Endothelial cell of hepatic sinusoid (primary cell): Measurements from ENCODE around the gene LRFN2.

ENCODE experiments used
- in situ Hi-C: cut with HindIII; loops from 2 replicates; pipeline ENCODE4 v1.10.0; 2017; ENCODE audit warnings: low sequenced_read_pairs

Gene LRFN2

GRCh38 chr6:40408786-40409542 lies 178.2 kb downstream of the LRFN2 start:
- in situ Hi-C loops: no loop called here

DNA sequence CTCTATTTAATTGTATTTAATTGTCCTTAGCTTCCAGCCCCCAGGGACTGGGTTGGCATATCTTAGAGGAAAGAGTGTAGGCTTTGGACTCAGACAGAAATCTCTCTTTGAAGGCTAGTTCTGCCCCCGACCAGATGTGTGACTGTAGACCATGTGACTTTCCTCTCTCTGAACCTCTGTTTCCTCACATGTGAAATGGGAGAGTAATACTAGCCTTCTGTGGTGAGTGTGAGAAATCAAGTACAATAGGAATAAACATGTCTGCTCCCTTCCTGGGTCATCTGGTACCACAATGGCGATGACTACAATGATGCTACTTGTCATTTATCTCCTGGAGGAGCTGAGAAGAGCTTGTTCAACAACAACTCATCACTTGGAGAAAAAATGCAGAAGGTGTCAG lies 179.9 kb downstream of the LRFN2 start:
- in situ Hi-C loops: no loop called here

- in situ Hi-C loops: no loop called here
Observed at GRCh38 chr6:40406175-40406574, 181.0 kb downstream of the LRFN2 start.

- in situ Hi-C loops: no loop called here
Observed at GRCh38 chr6:40400738-40401137, 186.4 kb downstream of the LRFN2 start.

DNA sequence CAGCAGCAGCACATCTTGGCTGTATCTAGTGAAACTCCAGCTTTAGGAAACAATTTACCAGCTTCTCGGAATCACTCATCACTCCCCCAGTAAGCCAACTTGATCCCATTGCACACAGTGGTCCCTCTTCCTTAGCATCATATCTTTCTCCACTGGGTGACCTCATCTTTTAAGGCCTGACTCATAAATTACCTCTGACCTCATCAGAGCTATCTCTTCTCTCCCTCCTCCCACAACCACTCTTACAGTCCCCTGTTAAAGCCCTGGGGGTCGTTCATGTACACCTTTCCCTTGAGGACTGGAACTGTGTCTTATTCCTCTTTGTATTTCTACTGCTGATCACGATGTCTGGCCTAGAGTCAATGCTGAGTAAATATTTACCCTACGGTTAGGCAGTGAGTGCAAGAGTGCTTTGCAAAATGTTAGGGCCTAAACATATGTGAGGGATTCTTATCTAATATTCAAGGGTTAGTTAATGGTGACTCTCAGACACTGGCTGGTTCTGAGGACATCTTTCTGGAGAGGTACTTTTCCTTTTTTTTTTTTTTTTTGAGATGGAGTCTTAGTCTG lies 187.2 kb downstream of the LRFN2 start:
- in situ Hi-C loops: no loop called here

DNA sequence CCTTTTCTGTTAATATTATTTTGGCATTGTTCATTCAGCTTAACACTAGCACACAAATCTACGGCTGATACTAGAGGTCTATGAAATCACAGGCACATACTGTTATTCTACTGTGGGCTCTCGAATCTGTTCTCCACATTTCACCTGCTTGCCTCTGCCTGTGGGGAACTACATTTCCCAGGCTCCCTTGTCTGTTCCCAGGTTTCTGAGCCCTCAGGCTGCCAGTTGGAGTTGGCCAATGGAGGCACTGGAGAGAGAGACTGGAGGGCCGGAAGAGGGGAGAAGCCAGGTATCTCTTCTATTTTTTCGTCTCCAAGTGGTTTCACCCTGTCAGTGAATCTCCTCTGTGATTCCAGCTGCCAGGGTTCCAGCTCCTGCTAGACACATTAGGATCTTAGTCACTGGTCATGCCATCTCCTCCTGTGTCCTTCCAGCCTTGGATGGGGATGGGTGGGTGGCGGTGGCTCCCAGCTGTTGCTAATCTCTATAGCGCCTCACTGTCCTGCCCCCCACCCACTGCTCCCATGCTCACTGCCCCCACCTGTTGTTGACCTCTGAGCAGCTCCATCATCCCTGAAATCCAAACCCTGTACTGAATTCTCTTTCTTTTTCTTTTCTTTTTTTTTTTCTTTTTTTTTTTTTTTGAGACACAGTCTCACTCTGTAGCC lies 188.2 kb downstream of the LRFN2 start:
- in situ Hi-C loops: no loop called here

GRCh38 chr6:40398034-40398691 lies 189.0 kb downstream of the LRFN2 start:
- in situ Hi-C loops: no loop called here

GRCh38 chr6:40397287-40398033 lies 189.7 kb downstream of the LRFN2 start:
- in situ Hi-C loops: no loop called here

DNA sequence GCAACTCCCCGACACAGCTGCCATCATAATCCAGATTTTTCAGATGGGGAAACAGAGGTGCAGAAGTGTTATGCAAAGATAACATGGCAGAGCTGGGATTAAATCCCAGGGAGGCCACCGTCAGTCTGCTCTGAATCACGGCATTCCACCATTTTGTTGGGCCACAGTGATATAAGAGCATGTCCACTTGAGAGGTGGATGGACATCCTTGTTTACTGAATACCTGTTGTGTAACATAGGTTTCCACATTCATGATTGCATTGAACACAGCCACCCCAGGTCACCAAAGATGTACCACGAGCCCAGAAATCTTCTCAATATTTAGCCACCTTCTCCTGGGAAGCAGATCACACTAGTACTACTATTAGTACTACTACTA lies 191.5 kb downstream of the LRFN2 start:
- in situ Hi-C loops: no loop called here

- in situ Hi-C loops: no loop called here
Observed at GRCh38 chr6:40395066-40395697, 192.0 kb downstream of the LRFN2 start.

DNA sequence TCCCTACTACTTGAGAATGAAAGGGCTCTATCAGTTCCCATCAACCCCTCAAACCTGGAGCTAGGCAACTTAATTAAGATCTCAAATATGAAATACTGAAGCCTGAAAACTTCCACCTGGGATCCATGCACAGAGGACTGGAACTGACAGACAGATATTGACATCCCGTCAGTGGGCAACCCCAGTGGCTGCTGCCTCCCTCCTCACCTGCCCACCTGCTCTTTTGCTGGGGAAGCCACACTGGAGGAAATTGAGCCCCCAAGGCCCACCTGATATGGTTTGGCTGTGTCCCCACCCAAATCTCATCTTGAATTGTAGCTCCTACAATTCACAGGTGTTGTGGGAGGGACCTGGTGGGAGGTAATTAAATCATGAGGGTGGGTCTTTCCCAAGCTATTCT lies 192.8 kb downstream of the LRFN2 start:
- in situ Hi-C loops: no loop called here

GRCh38 chr6:40393641-40394040 lies 193.5 kb downstream of the LRFN2 start:
- in situ Hi-C loops: no loop called here

- in situ Hi-C loops: no loop called here
Observed at GRCh38 chr6:40392589-40392988, 194.6 kb downstream of the LRFN2 start.

DNA sequence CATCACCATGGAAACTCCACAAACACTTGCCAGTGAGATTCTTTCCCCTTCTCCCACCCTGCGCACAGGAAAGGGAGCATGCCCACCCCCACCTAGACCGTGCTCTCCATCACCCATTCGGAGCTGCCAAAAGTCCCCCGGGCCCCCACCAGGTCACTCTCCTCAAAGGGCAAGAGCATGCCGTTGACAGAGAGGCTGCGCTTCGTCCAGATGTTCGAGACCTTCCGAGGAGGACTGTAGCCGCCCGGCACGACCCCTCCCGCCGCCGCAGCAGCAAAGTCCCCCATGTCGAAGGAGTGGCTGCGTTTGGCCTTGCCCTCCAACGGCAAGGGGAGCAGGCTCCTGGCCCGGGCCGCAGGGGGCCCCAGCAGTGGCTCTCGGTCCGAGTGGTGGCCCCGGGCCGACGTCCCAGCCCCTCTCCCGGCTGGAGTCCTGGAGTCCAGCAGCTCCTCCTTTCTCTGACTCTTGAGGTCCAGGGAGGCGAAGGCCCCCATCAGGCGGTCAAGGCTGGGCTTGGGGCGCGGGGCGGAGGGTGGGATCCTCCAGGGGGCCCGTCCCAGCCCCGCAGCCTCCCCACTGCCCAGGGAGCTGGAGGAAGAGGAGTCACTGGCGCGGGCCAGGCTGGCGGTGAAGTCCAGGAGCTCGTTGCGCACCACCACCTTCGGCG lies 195.2 kb downstream of the LRFN2 start:
- in situ Hi-C loops: no loop called here

GRCh38 chr6:40391086-40391485 lies 196.1 kb downstream of the LRFN2 start:
- in situ Hi-C loops: no loop called here

DNA sequence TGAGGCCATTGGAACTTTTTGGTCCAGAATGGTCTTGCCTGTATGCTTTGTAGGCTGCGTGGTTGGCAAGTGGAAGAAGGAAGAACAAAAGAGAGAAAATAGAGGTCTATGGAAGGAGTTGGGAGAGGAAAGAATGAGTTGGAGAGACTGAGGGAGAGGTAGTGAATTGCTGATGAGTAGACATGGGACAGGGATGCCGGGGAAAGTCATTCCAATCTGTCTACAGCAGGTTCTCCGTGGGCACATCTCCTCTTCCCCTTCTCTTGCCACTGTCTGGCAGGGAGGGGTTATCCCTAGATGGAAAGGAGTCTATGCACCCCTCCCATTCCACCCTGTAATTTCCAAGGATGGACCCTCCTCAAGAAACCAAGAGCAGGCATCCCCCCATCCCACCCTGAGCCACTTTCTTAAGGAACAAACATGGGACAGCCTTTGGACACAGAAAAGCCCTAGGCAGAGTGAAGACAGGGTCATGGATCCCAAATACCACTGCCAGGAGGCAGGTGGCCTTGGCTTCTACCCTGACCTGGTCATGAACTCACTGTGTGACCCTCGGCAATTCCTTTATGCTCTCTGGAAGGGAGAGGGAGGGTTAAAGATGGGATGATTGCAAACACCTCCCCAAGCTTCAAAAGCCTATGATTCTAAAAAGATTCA lies 196.9 kb downstream of the LRFN2 start:
- in situ Hi-C loops: no loop called here

- in situ Hi-C loops: loop anchor here (5.0 kb wide), 2 partner anchors 33 to 78 kb away; no protein-coding TSS in a partner anchor
Observed at GRCh38 chr6:40389254-40389653, 197.9 kb downstream of the LRFN2 start.

GRCh38 chr6:40387871-40388264 lies 199.3 kb downstream of the LRFN2 start:
- in situ Hi-C loops: loop anchor here (5.0 kb wide), 2 partner anchors 34 to 79 kb away; no protein-coding TSS in a partner anchor

DNA sequence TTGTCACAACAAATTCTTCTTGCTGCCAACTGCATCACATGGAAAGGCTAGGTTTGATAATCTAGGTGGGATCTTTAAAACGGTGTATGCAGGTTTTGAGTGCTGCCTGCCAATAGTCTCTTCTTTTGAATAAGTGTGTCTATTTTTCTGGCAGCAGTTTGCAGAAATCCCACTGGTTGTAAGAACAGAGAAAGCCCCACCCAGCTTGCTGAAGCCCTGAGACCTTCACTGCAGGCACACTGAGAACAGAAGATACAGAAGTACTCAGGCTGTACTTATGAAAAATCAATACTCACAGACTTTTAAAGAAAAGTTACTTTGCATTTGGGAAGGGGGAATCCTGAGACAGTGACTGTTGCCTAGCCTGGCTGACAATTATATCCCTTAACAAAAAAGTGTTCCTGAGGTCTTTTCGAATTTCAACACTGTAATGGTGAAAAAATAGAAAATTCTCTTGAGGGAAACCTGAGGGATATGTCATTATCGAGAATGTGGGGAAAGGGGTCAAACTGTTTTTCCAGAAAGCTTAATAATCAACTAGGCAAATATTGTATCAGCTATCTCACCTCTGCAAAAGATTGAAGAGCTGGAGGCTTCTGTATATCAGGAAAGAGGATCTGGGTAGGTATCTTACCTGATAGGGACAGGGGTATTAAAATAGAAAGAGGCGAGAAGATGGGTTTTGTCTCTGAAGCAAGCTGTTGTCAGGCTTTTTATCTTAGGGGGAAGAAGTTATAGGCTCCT lies 199.9 kb downstream of the LRFN2 start:
- in situ Hi-C loops: loop anchor here (5.0 kb wide), 2 partner anchors 35 to 80 kb away; no protein-coding TSS in a partner anchor
